ENCODE data around the gene PON2.

The PON2 gene

GRCh38 chr7:95446618-95447017, 11.8 kb upstream of the PON2 start:
- ChIA-PET POLR2A (interaction anchor here (1.0 kb wide), 1 partner anchor 12 kb away, joined by 3 read pairs; the partner anchor contains the start of gene PON2), CTCF (interaction anchor here (1.0 kb wide), 1 partner anchor 8 kb away, joined by 3 read pairs; no protein-coding TSS in a partner anchor)
- H3K4me1 ChIP-seq (ENCODE audit: control insufficient read depth, insufficient read depth, low read length): no peaks in the 10 kb centered on the region
- H3K36me3 ChIP-seq (ENCODE audit: control insufficient read depth in 2 of 2, insufficient read depth in 1 of 2, low read length in 2 of 2): no peaks in the 10 kb centered on the region
- no peak overlapping the region for H3K4me3 ChIP-seq (ENCODE audit: low read depth, low read length)
- H3K27ac ChIP-seq (ENCODE audit: extremely low read depth, low read depth, low read length): no peak overlapping the region
- TF ChIP-seq YY2 (tag by site-specific recombination; IDR thresholded peaks at IDR 0.05) (no peak), ZNF670 (tag by site-specific recombination; IDR thresholded peaks at IDR 0.05; ENCODE audit: low read depth) (no peak), ZNF785 (tag by site-specific recombination; IDR thresholded peaks at IDR 0.05) (no peak), ZNF549 (tag by site-specific recombination; IDR thresholded peaks at IDR 0.05) (no peak), ZNF350 (tag by site-specific recombination; IDR thresholded peaks at IDR 0.05) (no peak), ZNF830 (tag by site-specific recombination; IDR thresholded peaks at IDR 0.05; ENCODE audit: low read depth) (no peak), YY1 (tag by site-specific recombination; IDR thresholded peaks at IDR 0.05) (no peak), ZNF580 (tag by site-specific recombination; IDR thresholded peaks at IDR 0.05) (no peak), ZNF391 (tag by site-specific recombination; IDR thresholded peaks at IDR 0.05; ENCODE audit: borderline replicate concordance, low read depth) (no peak), HOXC10 (CRISPR knock-in tag; IDR thresholded peaks at IDR 0.05) (no peak), ZFHX2 (tag by site-specific recombination; conservative IDR thresholded peaks at IDR 0.05) (no peak), ZSCAN5A (tag by site-specific recombination; IDR thresholded peaks at IDR 0.05) (no peak), GLI2 (tag by site-specific recombination; IDR thresholded peaks at IDR 0.05; ENCODE audit: borderline replicate concordance, low read depth) (no peak), PBX3 (CRISPR knock-in tag; IDR thresholded peaks at IDR 0.05) (no peak), ATF2 (tag by site-specific recombination; IDR thresholded peaks at IDR 0.05; ENCODE audit: low read depth) (no peak), ZBTB8A (tag by site-specific recombination; IDR thresholded peaks at IDR 0.05) (no peak), ZNF530 (tag by site-specific recombination; IDR thresholded peaks at IDR 0.05; ENCODE audit: low read depth) (no peak), ZNF426 (tag by site-specific recombination; IDR thresholded peaks at IDR 0.05) (no peak)
- H3K9me3 ChIP-seq (ENCODE audit: control insufficient read depth, insufficient read depth, low read depth, low read length): no peaks in the 10 kb centered on the region

- no peak for TF ChIP-seq ZSCAN23 (tag by site-specific recombination; IDR thresholded peaks at IDR 0.05)
- TF ChIP-seq ZNF292 (tag by site-specific recombination; IDR thresholded peaks at IDR 0.05; ENCODE audit: borderline replicate concordance, low read depth): no peak
- TF ChIP-seq ZNF184 (tag by site-specific recombination; IDR thresholded peaks at IDR 0.05): no peak
- no peak for TF ChIP-seq ZNF785 (tag by site-specific recombination; IDR thresholded peaks at IDR 0.05)
- no peak for TF ChIP-seq ZNF138 (tag by site-specific recombination; IDR thresholded peaks at IDR 0.05; ENCODE audit: borderline replicate concordance)
- no peak for TF ChIP-seq ZNF391 (tag by site-specific recombination; IDR thresholded peaks at IDR 0.05; ENCODE audit: borderline replicate concordance, low read depth)
- no peak for TF ChIP-seq ZNF354C (tag by site-specific recombination; IDR thresholded peaks at IDR 0.05; ENCODE audit: borderline replicate concordance, low read depth)
- no peak for TF ChIP-seq ZNF280C (tag by site-specific recombination; IDR thresholded peaks at IDR 0.05)
- no peak for TF ChIP-seq ZNF747 (tag by site-specific recombination; IDR thresholded peaks at IDR 0.05)
- Histone ChIP-seq H3K27ac (ENCODE audit: extremely low read depth, low read depth, low read length) (no peak overlapping the region), H3K4me1 (ENCODE audit: control insufficient read depth, insufficient read depth, low read length) (no peaks in the 10 kb centered on the region), H3K9me3 (ENCODE audit: control insufficient read depth, insufficient read depth, low read depth, low read length) (no peaks in the 10 kb centered on the region), H3K4me3 (ENCODE audit: low read depth, low read length) (no peak overlapping the region), H3K36me3 (ENCODE audit: control insufficient read depth in 2 of 2, insufficient read depth in 1 of 2, low read length in 2 of 2) (no peaks in the 10 kb centered on the region)
- CTCF ChIA-PET: interaction anchor here (0.6 to 0.7 kb wide), 3 partner anchors 8 to 395 kb away, joined by 3 to 4 read pairs (median 3); no protein-coding TSS in a partner anchor
- POLR2A ChIA-PET: no interaction called here
Measured at GRCh38 chr7:95444796-95445195, 10.0 kb upstream of the PON2 start.
